Measurements from ENCODE around the gene CA5A.

GRCh38 chr16:87936375-87937230, at the start of gene CA5A:
- TF ChIP-seq ATF3 (IDR thresholded peaks at IDR 0.05) (no peak), ATF3 (CRISPR knock-in tag; conservative IDR thresholded peaks at IDR 0.05) (no peak), RFX5 (IDR thresholded peaks at IDR 0.05; ENCODE audit: low read depth, low read length) (no peak), ELF4 (CRISPR knock-in tag; IDR thresholded peaks at IDR 0.05) (no peak), ZBTB49 (CRISPR knock-in tag; IDR thresholded peaks at IDR 0.05; ENCODE audit: borderline replicate concordance) (no peak), TFAP4 (CRISPR knock-in tag; IDR thresholded peaks at IDR 0.05; ENCODE audit: borderline replicate concordance) (no peak), RBM22 (IDR thresholded peaks at IDR 0.05; ENCODE audit: low read depth, low read length, poor library complexity, severe bottlenecking) (no peak), THAP7 (CRISPR knock-in tag; IDR thresholded peaks at IDR 0.05) (no peak), BRCA1 (IDR thresholded peaks at IDR 0.05) (no peak), BRCA1 (CRISPR knock-in tag; IDR thresholded peaks at IDR 0.05) (no peak), POLR2A (conservative IDR thresholded peaks at IDR 0.05) (no peak), ZNF583 (CRISPR knock-in tag; IDR thresholded peaks at IDR 0.05) (no peak), NCOA2 (IDR thresholded peaks at IDR 0.05; ENCODE audit: partially characterized antibody in 2 of 2) (no peak), BCL6 (CRISPR knock-in tag; IDR thresholded peaks at IDR 0.05) (no peak), POLR2AphosphoS5 (IDR thresholded peaks at IDR 0.05; ENCODE audit: control insufficient read depth, insufficient read depth, low read depth, low read length) (no peak), SPI1 (IDR thresholded peaks at IDR 0.05; ENCODE audit: borderline replicate concordance, low read depth, low read length) (no peak)

Data from K562 (cell line).